ENCODE results near the gene FAM83C.
"Not testable (repeated sequence)": the region's sequence is repeated elsewhere in the genome, so short reads cannot be mapped to it uniquely, and the experiment has no call there.

The FAM83C gene

GRCh38 chr20:35318502-35319157, 26.4 kb upstream of the FAM83C start:
- peak; percentile 72 for DNase-seq (ENCODE audit: low spot score)

- no peak for DNase-seq (ENCODE audit: low spot score)
Observed at GRCh38 chr20:35317416-35318210, 25.4 kb upstream of the FAM83C start.

- DNase-seq (ENCODE audit: low spot score) = no peak
Observed at GRCh38 chr20:35316086-35316485, 23.9 kb upstream of the FAM83C start.

- DNase-seq (ENCODE audit: low spot score) = not testable (repeated sequence)
Observed at GRCh38 chr20:35315632-35316020, 23.4 kb upstream of the FAM83C start.

GRCh38 chr20:35314816-35315631, 22.8 kb upstream of the FAM83C start:
- no peak for DNase-seq (ENCODE audit: low spot score)

GRCh38 chr20:35312318-35312717, 20.1 kb upstream of the FAM83C start:
- peak; percentile 57 for DNase-seq (ENCODE audit: low spot score)

- no peak for DNase-seq (ENCODE audit: low spot score)
Observed at GRCh38 chr20:35311822-35312221, 19.6 kb upstream of the FAM83C start.

GRCh38 chr20:35311409-35311808, 19.2 kb upstream of the FAM83C start:
- DNase-seq (ENCODE audit: low spot score) = peak; percentile 76

- peak; percentile 39 for DNase-seq (ENCODE audit: low spot score)
Observed at GRCh38 chr20:35307666-35308653, 15.7 kb upstream of the FAM83C start.

- DNase-seq (ENCODE audit: low spot score) = peak; percentile 33
Observed at GRCh38 chr20:35306931-35307517, 14.8 kb upstream of the FAM83C start.

GRCh38 chr20:35305682-35306556, 13.7 kb upstream of the FAM83C start:
- DNase-seq (ENCODE audit: low spot score) = peak; percentile 77

- no peak for DNase-seq (ENCODE audit: low spot score)
Observed at GRCh38 chr20:35304956-35305355, 12.7 kb upstream of the FAM83C start.

GRCh38 chr20:35303735-35304491, 11.7 kb upstream of the FAM83C start:
- peak; percentile 83 for DNase-seq (ENCODE audit: low spot score)

- DNase-seq (ENCODE audit: low spot score) = no peak
Observed at GRCh38 chr20:35303382-35303734, 11.1 kb upstream of the FAM83C start.

- no peak for DNase-seq (ENCODE audit: low spot score)
Observed at GRCh38 chr20:35302421-35303335, 10.5 kb upstream of the FAM83C start.

GRCh38 chr20:35301426-35301825, 9.2 kb upstream of the FAM83C start:
- DNase-seq (ENCODE audit: low spot score) = no peak

GRCh38 chr20:35300469-35301262, 8.4 kb upstream of the FAM83C start:
- DNase-seq (ENCODE audit: low spot score) = no peak
